Activated CD4-positive, CD25-positive, alpha-beta regulatory T cell treated with anti-CD3 and anti-CD28 coated beads, Interleukin-2, amount 50 U/mL, for 24 hours (primary cell): Measurements from ENCODE around the gene DAND5.
"Not testable (repeated sequence)": the region's sequence is repeated elsewhere in the genome, so short reads cannot be mapped to it uniquely, and the experiment has no call there.

Experiments
- ATAC-seq, 2 donors: fragments of 150-1000 bp; cut with Tn5 transposase; one replicate each; pipeline ENCODE4 v1.10.0; 2021; ENCODE audit warnings: mild to moderate bottlenecking in 1 of 2, moderate library complexity in 1 of 2

Gene DAND5

DNA sequence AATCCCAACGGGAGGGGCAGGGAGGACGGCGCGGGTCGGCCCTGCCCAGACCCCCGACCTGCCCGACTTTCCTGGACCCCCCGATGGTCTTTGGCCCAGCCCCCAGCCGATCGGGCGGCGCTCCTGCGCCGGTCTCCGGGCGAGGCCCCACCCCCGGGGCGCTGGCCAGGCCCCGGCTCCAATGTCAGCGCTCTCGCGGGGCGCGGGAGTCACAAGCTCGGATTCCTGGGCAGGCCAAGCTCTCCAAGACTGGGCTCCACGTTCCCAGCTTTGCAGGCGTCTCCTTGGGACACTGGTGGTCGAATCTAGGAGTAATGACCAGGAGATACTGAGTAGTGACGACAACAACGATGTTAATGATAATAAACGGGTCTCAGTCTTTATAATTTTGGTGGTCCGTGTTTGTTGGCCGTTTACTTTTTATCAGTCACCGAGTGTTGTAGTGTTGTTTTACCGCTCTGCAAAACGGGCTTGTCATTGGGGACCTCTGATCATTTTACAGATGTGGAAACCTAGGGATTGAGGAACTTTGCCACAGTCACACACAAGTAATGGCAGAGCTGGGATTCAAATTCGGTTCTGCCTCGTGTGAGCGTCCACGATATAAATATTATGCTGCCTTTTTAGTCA, 23.2 kb upstream of the DAND5 start:
- peak; percentile 64 to 71 for ATAC-seq

DNA sequence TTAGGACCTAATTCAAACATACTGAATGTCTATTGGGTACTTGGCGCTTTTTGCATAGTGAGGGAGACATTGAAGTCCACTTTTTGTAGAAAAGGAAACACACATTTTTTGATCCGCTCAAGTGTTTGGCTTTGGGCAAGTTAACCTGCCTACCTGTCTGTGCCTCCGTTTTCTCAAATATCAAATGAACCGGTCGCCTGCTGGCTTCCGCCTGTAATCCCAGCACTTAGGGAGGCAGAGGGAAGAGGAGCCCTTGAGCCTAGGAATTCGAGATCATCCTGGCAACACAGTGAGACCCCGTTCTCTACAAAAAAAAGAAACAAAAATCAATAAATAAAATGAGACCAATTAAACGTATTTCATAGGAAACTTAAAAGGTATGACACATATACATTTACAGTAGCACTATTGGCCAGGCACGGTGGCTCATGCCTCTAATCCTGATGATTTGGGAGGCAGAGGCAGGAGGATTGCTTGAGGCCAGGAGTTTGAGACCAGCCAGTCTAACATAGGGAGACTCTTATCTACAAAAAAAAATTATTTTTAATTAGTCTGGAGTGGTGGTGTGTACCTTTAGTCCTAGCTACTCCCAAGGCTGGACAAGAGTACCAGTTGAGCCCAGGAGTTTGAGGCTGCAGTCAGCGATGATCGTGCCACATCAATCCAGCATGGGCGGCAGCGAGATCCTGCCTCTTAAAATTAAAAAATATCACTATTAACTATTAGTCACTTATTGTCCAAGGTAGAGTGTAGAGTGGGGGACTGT, 22.5 kb upstream of the DAND5 start:
- ATAC-seq: no peak

DNA sequence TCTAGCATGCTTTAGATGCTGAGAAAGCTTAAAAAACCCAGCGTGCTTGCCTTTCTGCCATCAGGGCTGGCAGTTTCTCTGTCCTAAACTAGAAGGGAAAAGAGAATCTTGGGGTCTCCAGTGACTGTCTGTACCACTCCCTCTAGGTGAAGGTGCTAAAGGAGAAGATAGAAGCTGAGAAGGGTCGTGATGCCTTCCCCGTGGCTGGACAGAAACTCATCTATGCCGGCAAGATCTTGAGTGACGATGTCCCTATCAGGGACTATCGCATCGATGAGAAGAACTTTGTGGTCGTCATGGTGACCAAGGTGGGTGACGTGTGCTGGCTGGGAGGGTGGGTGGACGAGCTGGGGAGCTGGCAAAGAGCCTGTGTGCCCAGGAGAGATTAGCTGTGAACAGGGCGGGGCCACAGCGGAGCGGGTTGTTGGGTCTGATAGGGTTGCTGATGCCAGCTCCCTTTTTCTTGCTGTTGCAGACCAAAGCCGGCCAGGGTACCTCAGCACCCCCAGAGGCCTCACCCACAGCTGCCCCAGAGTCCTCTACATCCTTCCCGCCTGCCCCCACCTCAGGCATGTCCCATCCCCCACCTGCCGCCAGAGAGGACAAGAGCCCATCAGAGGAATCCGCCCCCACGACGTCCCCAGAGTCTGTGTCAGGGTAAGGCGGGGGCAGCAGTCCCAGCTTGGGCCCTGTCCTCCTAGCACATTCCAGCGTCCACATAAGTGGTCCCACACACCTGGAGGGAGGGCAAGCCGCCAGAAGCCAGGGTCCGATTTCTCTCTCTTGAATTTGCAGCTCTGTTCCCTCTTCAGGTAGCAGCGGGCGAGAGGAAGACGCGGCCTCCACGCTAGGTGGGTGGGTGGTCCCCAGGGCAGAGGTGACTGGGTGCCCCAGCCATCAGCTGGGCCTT, 21.4 kb upstream of the DAND5 start:
- no peak for ATAC-seq

DNA sequence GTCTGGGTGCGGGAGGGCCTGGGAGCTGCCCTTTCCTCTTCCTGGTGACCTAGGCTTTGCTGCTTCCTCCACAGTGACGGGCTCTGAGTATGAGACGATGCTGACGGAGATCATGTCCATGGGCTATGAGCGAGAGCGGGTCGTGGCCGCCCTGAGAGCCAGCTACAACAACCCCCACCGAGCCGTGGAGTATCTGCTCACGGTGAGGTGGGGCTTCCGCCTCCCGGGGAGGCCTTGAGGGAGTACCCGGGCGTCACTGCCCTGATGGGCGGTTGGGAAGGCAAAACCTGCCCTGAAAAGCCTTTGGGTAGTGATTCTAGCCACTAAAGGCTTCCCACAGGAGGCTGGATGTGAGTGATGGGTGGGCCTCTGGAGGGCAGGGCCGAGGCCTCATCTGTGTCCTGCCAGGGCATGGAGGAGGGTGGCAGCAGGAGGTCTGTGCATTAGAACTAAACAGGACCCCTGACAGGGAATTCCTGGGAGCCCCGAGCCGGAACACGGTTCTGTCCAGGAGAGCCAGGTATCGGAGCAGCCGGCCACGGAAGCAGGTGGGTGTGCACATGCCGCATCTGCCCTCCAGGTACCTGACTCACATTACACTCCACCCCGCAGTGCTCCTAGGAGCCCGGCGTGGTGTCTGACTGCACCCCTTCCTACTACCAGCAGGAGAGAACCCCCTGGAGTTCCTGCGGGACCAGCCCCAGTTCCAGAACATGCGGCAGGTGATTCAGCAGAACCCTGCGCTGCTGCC, 20.6 kb upstream of the DAND5 start:
- no peak for ATAC-seq

DNA sequence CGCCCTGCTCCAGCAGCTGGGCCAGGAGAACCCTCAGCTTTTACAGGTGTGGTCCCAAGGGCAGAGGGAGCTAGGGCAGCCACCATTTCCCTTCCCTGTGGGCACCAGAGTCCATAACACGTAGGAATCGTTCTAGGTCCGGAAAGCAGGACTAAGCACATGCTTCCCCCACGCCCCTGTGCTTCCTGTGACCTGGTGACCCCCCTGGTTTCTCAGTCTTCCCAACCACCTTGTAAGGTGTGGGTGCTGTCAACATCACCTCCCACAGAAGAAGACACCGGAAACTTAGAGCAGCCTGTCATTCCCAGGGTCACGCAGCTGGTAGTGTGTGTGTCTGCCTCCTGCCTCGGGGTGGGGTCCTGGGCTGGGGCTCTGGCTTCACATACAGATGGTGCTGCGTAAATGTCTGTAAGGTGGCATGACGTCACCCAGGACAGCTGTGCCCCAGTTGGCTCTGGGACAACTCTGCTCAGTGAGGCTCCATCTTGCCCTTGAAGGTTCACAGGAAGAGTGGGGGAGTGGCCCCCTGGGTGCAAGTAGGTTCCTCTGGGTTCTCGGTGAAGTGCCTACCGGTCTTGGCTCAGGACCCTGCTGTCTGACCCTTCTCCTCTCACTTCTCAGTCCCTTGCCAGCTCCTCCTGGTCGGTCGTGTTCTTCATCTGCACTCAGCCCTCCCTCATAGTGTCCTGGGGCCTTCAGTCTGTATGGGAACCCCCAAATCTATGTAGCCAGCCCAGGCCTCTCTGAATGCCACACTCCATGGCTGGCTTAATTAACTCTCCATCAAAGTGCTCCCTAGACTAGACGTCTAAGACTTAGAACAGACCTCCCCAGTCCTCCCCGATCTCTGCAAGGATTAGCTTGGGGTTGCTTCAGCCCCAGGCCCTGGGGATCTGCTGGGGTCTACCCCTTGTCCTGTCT, 19.8 kb upstream of the DAND5 start:
- no peak for ATAC-seq

DNA sequence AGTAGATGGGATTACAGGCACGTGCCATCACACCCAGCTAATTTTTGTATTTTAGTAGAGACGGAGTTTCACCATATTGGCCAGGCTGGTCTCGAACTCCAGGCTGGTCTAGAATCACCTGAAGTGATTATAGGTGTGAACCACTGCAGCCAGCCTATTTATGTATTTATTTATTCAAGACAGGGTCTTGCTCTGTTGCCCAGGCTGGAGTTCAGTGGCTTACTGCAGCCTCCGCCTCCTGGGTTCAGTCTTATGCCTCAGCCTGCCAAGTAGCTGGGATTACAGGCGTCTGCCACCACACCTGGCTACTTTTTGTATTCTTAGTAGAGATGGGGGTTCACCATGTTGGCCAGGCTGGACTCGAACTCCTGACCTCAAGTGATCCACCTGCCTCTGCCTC, 17.3 kb upstream of the DAND5 start:
- not testable (repeated sequence) for ATAC-seq

DNA sequence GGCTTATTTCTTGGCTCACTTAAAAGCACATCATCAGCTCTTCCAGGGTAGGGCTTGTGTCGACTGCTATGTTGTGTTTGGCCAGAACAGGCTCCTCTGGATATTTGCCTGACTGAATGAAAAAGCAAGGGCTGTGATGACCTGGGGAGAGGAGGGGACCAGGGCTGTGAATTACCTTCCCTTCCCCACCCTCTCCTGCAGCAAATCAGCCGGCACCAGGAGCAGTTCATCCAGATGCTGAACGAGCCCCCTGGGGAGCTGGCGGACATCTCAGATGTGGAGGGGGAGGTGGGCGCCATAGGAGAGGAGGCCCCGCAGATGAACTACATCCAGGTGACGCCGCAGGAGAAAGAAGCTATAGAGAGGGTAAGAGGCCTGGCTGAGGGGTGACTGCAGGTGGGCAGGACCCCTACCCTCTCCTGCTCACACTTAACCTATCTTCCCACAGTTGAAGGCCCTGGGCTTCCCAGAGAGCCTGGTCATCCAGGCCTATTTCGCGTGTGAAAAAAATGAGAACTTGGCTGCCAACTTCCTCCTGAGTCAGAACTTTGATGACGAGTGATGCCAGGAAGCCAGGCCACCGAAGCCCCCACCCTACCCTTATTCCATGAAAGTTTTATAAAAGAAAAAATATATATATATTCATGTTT, 16.8 kb upstream of the DAND5 start:
- no peak for ATAC-seq

DNA sequence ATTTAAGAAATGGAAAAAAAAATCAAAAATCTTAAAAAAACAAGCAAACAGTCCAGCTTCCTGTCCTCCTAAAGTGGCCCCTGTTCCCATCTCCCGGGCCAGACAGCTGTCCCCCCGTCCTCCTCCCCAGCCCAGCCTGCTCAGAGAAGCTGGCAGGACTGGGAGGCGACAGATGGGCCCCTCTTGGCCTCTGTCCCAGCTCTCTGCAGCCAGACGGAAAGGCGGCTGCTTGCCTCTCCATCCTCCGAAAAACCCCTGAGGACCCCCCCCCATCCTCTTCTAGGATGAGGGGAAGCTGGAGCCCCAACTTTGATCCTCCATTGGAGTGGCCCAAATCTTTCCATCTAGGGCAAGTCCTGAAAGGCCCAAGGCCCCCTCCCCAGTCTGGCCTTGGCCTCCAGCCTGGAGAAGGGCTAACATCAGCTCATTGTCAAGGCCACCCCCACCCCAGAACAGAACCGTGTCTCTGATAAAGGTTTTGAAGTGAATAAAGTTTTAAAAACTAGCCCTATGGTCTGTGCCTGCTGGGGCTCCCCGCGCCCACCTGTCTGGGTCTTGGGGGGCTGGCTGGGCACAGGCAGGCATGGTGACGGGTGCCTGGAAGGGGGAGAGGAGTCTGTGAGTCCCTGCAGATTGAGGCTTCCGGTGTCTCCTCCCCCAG, 16.1 kb upstream of the DAND5 start:
- no peak for ATAC-seq

DNA sequence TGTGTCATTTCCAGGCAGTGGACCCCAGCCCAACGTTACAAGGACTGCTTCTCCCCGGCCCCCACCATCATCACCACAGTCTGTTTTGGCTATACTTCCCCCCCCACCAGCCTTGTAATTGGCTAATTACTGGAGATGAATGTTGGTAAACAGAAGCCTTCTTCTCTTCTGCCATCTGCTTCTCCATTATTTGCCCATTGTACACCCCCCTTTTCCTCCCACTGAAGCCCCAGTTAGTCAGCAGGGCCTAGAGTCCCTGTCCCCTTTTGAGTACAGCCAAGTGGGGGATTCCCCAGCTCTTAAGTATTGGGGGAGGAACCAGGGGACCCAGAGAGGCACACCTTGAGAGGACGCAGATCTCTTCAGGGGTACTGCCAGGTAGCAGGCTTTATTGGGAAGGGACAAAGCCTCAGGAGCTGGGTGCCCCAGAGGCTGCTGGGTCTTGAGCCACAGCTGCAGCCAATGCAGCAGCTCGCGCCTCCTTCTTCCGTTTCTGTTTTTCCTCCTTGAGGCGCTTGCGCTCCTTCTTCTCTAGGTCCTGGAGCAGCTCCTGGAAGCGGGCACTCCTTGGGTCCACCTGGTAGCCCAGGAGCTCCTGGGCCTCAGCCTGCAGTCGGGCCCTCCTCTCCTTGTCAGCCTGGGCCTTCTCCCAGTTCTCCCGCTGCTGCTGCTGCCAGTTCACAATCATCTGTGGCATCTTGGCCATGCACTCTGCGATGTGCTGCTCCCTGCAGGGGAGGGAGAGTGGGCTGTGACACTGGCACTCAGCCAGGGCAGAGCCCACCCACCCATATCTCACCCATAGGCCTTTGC, 15.4 kb upstream of the DAND5 start:
- ATAC-seq: peak in 1 of 2 donors; percentile 15

DNA sequence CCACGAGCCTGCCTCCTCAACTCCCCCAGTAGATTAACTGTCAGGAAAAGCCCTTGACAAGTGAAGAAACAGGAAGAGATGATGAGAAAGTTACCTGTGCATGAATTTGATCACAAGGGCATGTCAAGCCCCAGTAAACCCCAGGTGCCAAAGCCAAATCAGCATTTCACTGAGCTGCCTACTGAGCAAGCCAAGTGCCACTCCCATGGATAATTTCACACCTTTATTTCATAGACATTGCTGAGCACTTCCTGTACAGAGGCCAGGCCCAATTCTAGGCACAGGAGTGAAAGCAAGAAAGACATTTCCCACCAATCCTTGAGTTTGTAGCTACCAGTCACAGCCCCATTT, 14.8 kb upstream of the DAND5 start:
- no peak for ATAC-seq

DNA sequence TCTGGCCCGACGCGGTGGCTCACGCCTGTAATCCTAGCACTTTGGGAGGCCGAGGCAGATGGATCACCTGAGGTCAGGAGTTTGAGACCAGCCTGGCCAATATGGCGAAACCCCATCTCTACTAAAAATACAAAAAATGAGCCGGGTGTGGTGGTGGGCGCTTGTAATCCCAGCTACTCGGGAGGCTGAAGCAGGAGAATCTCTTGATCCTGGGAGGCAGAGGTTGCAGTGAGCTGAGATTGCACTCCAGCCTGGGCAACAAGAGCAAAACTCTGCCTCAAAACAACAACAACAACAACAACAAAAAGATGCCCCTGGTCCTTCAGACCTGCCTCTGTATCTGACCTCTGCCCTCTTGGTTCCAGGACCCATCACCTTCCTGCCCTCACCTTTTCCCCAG, 13.8 kb upstream of the DAND5 start:
- not testable (repeated sequence) for ATAC-seq

DNA sequence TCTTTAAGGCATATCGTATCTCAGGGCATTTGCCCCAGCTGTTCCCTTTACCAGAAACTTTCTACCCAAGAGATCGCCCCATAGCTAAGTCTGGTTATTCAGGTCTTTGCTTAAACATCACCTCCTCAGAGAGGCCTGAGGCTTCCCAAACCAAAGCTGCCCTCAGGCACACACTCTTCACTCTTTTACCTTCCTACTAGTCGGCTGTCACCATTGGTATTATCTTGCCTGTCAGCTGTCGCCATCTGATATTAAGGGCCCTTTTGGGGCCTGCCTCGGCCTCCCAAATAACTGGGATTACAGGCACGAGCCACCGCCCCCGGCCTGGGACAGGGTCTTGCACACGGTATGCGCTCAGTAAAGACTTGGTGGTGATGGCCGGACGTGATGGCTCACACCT, 13.4 kb upstream of the DAND5 start:
- no peak for ATAC-seq

DNA sequence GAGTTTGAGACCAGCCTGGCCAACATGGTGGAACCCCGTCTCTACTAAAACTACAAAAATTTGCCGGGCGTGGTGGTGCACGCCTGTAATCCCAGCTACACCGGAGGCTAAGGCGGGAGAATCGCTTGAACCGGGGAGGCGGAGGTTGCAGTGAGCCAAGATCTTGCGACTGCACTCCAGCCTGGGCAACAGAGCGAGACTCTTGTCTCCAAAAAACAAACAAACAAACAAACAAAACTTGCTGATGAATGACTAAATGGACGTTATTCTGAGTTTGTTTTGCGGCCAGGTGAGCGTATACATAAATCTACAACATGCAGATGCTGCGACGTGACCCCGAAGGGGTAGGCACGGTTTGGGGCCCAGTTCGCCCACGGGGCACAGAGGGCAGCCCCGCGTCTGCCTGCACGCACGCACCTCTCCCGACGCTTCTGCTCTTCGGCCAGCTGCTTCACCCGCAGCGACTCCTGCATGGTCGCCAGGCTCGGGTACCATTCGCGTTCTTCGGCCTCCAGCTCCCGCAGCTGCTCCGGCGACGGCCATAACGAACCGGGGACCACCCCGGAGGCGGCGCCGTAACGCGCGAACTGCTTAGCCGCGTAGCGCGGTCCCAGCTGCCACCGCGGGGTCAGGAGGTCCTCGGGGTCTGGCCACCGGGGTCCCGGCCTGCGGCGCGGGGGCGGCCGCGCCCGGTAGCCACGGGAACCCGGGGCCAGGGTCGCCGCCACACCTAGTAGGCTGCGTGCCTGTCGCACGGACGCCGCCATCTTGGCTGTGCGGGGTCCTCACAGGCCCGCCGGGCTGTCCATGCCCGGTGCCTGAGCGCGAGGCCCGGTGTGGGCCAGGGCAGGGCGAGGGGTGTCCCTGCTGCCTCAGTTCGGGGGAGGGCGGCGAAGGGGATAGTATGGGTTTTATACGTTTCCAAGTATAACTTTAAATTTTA, 12.7 kb upstream of the DAND5 start, which contains the start of gene GADD45GIP1:
Gene GADD45GIP1, minus strand, starts transcription at position 778 of the 943 bp plus-strand sequence. Its CDS starts 11 bp downstream, at position 767.
- ATAC-seq: peak; percentile 96

DNA sequence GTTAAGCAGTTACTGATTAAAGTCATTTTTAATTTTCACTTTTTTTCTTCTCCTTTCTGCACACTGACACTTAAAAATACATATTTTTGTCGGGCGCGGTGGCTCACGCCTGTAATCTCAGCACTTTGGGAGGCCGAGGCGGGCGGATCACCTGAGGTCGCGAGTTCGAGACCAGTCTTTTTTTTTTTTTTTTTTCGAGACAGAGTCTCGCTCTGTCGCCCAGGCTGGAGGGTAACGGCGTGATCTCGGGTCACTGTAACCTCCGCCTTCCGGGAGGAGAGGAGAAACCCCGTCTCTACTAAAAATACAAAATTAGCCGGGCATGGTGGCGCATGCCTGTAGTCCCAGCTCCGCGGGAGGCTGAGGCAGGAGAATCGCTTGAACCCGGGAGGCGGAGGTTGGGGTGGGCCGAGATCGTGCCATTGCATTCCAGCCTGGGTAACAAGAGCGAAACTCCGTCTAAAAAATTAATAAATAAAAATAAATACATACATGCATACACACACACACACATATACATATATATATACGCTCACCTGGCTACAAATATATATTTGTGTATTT, 11.9 kb upstream of the DAND5 start:
- ATAC-seq: peak; percentile 11 to 22

DNA sequence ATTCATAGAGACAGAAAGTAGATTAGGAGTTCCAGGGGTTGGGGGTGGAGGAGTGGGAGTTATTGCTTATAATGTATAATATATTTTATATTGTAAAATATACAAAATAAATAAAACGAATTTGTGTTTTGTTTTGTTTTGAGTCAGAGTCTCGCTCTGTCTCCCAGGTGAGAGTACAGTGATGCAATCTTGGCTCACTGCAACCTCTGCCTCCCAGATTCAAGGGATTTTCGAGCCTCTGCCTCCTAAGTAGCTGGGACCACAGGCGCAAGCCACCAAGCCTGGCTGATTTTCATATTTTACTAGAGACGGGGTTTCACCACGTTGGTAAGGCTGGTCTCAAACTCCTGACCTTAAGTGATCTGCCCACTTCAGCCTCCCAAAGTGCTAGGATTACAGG, 9.9 kb upstream of the DAND5 start:
- no peak for ATAC-seq

DNA sequence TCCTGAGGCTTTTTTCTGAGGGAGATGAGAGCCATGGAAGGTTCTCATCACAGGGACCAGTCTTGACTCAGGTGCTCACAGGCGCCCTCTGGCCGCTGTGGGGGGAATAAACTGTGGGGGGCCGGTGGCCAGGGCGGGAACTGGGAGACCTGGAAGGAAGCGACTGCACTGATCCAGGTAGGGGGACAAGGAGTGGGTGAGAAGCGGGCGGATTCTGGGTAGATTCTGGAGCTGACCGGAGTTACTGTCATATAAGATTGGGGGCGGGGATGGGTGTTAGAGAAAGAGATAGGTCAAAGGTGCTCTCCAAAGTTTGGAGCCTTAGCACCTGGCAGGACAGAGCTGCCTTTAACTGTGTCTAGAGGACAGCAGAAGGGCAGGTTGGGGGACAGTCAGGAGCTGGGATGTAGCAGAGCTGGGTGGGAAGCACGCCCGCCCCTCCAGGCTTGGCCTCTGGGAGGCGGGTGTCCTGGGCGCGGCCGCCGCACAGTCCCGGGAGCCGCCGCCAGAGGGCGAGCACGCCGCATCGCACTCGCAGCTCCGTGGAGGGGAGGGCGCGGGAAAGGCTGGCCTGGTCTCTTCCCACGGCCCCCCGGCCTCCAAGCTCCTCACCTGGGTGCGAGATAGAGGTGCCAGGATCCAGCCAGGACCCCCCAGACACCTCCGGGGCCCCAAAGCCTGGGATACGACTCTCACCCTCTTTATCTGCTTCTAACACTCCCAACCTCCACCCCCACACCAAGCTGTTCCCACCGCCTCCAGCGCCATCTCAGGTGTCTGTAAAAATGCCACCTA, 4.2 kb upstream of the DAND5 start:
- ATAC-seq: peak; percentile 94 to 97

DNA sequence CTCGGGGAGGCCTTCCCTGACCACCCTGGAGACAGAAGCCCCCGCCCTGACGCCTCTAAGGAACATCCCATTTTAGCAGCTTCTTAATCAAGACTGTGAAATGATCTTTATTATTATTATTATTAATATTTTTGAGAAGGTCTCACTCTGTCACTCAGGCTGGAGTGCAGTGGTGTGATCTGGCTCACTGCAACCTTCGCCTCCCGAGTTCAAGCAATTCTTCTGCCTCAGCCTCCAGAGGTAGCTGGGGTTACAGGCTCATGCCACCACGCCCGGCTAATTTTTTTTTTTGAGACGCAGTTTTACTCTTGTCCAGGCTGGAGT, 3.6 kb upstream of the DAND5 start:
- ATAC-seq: no peak
